GM21515 (cell line): ENCODE results near the gene NPM3.
A peak's percentile ranks its signal among the peaks of the same experiment; 100 is the strongest.

Source experiments
- ATAC-seq: cut with Tn5 transposase; IDR thresholded peaks from one replicate; pipeline ENCODE4 v1.9.1; 2021; ENCODE audit not compliant: unreplicated experiment

NPM3 gene

GRCh38 chr10:101782811-101783735 lies at the start of gene NPM3:
Gene NPM3 (minus strand): TSS chr10:101783446. CDS start chr10:101783390, 56 bp downstream.
- ATAC-seq: peak; percentile 60

- ATAC-seq: no peak
Measured at GRCh38 chr10:101832325-101832771, 49.1 kb upstream of the NPM3 start.

- ATAC-seq: peak; percentile 1
Measured at GRCh38 chr10:101831169-101831811, 48.0 kb upstream of the NPM3 start.

- peak; percentile 52 for ATAC-seq
Measured at GRCh38 chr10:101830322-101831168, 47.3 kb upstream of the NPM3 start.

GRCh38 chr10:101829561-101830315 lies 46.5 kb upstream of the NPM3 start:
- ATAC-seq: peak; percentile 24

- ATAC-seq: no peak
Measured at GRCh38 chr10:101828766-101829551, 45.7 kb upstream of the NPM3 start.

- ATAC-seq: no peak
Measured at GRCh38 chr10:101827919-101828600, 44.8 kb upstream of the NPM3 start.

GRCh38 chr10:101826852-101827434 lies 43.7 kb upstream of the NPM3 start:
- no peak for ATAC-seq

- ATAC-seq: no peak
Measured at GRCh38 chr10:101824736-101825135, 41.5 kb upstream of the NPM3 start.

- peak; percentile 27 for ATAC-seq
Measured at GRCh38 chr10:101818872-101819633, 35.8 kb upstream of the NPM3 start.

- ATAC-seq: peak; percentile 77
Measured at GRCh38 chr10:101818119-101818871, 35.0 kb upstream of the NPM3 start, which contains the start of gene OGA. Gene OGA (minus strand): TSS chr10:101818444. CDS start chr10:101818022, 422 bp downstream.

GRCh38 chr10:101817337-101818118 lies 34.3 kb upstream of the NPM3 start:
- ATAC-seq: peak; percentile 12

- no peak for ATAC-seq
Measured at GRCh38 chr10:101816913-101817336, 33.7 kb upstream of the NPM3 start.

- ATAC-seq: no peak
Measured at GRCh38 chr10:101816376-101816775, 33.1 kb upstream of the NPM3 start.

- no peak for ATAC-seq
Measured at GRCh38 chr10:101814466-101815071, 31.3 kb upstream of the NPM3 start.

- ATAC-seq: no peak
Measured at GRCh38 chr10:101812606-101813005, 29.4 kb upstream of the NPM3 start.
